ENCODE data around the gene SLC17A7. TPM values are rescaled to one million over a fixed set of nuclear protein-coding genes. Genes with fewer than 3 reads are reported as not detected.
A peak's percentile ranks its signal among the peaks of the same experiment; 100 is the strongest.

SLC17A7 gene
- total RNA-seq, 1 experiment from 2014 or later: 1.8 TPM

DNA sequence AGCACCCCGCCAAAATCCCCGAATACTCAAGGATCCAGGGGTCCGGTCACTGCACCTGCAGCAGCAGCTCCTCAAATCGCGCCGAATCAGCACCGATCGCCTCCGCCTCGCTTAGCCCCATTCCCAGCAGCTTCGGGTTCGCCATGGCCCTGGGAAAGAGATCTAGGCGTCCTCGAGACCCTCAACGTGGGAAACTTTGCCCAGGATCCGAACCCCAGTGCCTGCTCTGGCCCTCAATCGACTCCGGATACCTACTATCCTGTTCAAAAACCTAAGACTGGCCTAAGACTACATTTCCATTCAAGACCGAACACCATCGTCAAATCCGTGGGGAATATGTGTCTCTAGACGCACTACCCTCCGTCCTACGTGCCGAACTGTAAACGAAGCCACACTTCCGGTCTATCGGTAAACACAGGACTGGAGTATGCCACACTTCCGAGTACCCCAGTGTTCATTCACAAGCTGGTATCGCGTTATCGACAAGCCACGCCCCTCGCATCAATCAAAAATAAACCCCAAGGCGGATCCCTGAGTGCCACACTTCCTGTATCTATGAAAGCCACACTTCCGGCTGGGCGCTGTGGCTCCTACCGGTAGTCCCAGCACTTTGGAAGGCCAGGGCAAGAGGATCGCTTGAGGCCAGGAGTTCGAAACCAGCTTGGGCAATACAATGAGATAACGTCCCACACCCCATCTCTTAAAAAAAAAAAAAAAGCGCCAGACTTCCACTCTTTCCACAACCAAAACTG lies 10.3 kb upstream of the SLC17A7 start, which contains the start of gene PIH1D1:
Gene PIH1D1, minus strand, starts transcription at position 385 of the 752 bp plus-strand sequence. Its CDS starts 240 bp downstream, at position 145.
- peaks cover 23 to 40% of the 10 kb centered on the region in 2 experiments; a peak in 3 of 4 replicates for H3K4me1 ChIP-seq (ENCODE audit: control insufficient read depth in 1 of 2, insufficient read depth in 2 of 2, low read length in 2 of 2)
- no peaks in the 10 kb centered on the region for H3K9me2 ChIP-seq (ENCODE audit: insufficient read depth)
- DNase-seq (ENCODE audit: low read depth, low spot score) (peak; percentile 99), ATAC-seq (peak; percentile 69)
- H3K9ac ChIP-seq (ENCODE audit: low read length): peak within 1 kb of the TSS; percentile 99
- peak within 1 kb of the TSS; percentile 91 for H3K27ac ChIP-seq (ENCODE audit: low read depth, low read length)
- H3K79me2 ChIP-seq (ENCODE audit: insufficient read depth, low read length): peaks cover 41% of the 10 kb centered on the region
- TSS peak; percentile 88 for BruUV-seq (replicated peaks)
- H3K4me3 ChIP-seq (replicated peaks in 1 of 2; ENCODE audit: low read depth in 1 of 2, low read length in 2 of 2): peak within 1 kb of the TSS; percentile 98 to 100
- H3K36me3 ChIP-seq (ENCODE audit: control insufficient read depth in 1 of 2, insufficient read depth in 2 of 2, low read length in 2 of 2): peaks cover 13 to 14% of the 10 kb centered on the region in 2 experiments; a peak in 2 of 4 replicates
- ChIA-PET POLR2A (interaction anchor here (0.7 to 2.9 kb wide), 11 partner anchors 9 to 88 kb away, joined by 3 to 17 read pairs (median 7); partner anchors contain the start of genes DKKL1 and RPS11), RAD21 (ENCODE audit: low non-redundant PET in 1 of 2, low total read pairs in 2 of 2, uncharacterized antibody in 2 of 2, unreplicated experiment in 2 of 2) (interaction anchor here in 1 of 2 experiments (0.8 to 1.3 kb wide), 2 partner anchors 25 to 59 kb away, joined by 3 read pairs; no protein-coding TSS in a partner anchor), CTCF (interaction anchor here (0.6 to 2.0 kb wide), 8 partner anchors 9 to 354 kb away, joined by 3 to 9 read pairs (median 4); no protein-coding TSS in a partner anchor)
- peak within 1 kb of the TSS; percentile 3 for H2AFZ ChIP-seq (ENCODE audit: low read depth, low read length, poor library complexity, severe bottlenecking)
- H4K20me1 ChIP-seq (ENCODE audit: insufficient read depth): no peaks in the 10 kb centered on the region
- peak within 1 kb of the TSS; percentile 90 for H3K4me2 ChIP-seq (ENCODE audit: low read length)
- no peaks in the 10 kb centered on the region for H3K27me3 ChIP-seq (ENCODE audit: insufficient read depth, low read length)
- intact Hi-C loops (cut with micrococcal nuclease): no loop called here
- no peaks in the 10 kb centered on the region for H3K9me3 ChIP-seq (ENCODE audit: control insufficient read depth in 1 of 2, insufficient read depth in 1 of 2, low read depth in 1 of 2, low read length in 2 of 2)
- TF ChIP-seq TCF7L2 (IDR thresholded peaks at IDR 0.05; ENCODE audit: borderline replicate concordance, extremely low read depth, insufficient read depth, insufficient read length) (peak; percentile 34), FOSL1 (IDR thresholded peaks at IDR 0.05; ENCODE audit: low read depth) (no peak), ZNF274 (IDR thresholded peaks at IDR 0.05; ENCODE audit: low read depth, low read length) (no peak), JUND (IDR thresholded peaks at IDR 0.05) (no peak), EZH2phosphoT487 (IDR thresholded peaks at IDR 0.05; ENCODE audit: borderline replicate concordance) (no peak), POLR2A (IDR thresholded peaks at IDR 0.05; ENCODE audit: borderline replicate concordance, extremely low read depth, insufficient read depth, insufficient read length) (peak; percentile 86), SRF (IDR thresholded peaks at IDR 0.05; ENCODE audit: low read depth) (no peak), ZFX (IDR thresholded peaks at IDR 0.05) (peak; percentile 38; the same call in 1 of the 2 replicates), POLR2AphosphoS5 (IDR thresholded peaks at IDR 0.05; ENCODE audit: low read depth, low read length) (peak; percentile 97), EGR1 (IDR thresholded peaks at IDR 0.05; ENCODE audit: low read depth) (no peak), ATF3 (IDR thresholded peaks at IDR 0.05) (no peak), CEBPB (IDR thresholded peaks at IDR 0.05; ENCODE audit: low read depth) (no peak), YY1 (IDR thresholded peaks at IDR 0.05; ENCODE audit: extremely low read depth, insufficient replicate concordance, low read depth, low read length) (peak; percentile 66), REST (IDR thresholded peaks at IDR 0.05; ENCODE audit: low read depth) (no peak), SP1 (IDR thresholded peaks at IDR 0.05; ENCODE audit: low read depth) (peak; percentile 76)
- TF ChIP-seq, protein P1, sequence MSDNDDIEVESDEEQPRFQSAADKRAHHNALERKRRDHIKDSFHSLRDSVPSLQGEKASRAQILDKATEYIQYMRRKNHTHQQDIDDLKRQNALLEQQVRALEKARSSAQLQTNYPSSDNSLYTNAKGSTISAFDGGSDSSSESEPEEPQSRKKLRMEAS (IDR thresholded peaks at IDR 0.05): peak; percentile 74
- TF ChIP-seq, protein P2, sequence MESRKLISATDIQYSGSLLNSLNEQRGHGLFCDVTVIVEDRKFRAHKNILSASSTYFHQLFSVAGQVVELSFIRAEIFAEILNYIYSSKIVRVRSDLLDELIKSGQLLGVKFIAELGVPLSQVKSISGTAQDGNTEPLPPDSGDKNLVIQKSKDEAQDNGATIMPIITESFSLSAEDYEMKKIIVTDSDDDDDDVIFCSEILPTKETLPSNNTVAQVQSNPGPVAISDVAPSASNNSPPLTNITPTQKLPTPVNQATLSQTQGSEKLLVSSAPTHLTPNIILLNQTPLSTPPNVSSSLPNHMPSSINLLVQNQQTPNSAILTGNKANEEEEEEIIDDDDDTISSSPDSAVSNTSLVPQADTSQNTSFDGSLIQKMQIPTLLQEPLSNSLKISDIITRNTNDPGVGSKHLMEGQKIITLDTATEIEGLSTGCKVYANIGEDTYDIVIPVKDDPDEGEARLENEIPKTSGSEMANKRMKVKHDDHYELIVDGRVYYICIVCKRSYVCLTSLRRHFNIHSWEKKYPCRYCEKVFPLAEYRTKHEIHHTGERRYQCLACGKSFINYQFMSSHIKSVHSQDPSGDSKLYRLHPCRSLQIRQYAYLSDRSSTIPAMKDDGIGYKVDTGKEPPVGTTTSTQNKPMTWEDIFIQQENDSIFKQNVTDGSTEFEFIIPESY (IDR thresholded peaks at IDR 0.05; ENCODE audit: extremely low read depth, insufficient replicate concordance, low read length): peak; percentile 96
- TF ChIP-seq, protein P3, sequence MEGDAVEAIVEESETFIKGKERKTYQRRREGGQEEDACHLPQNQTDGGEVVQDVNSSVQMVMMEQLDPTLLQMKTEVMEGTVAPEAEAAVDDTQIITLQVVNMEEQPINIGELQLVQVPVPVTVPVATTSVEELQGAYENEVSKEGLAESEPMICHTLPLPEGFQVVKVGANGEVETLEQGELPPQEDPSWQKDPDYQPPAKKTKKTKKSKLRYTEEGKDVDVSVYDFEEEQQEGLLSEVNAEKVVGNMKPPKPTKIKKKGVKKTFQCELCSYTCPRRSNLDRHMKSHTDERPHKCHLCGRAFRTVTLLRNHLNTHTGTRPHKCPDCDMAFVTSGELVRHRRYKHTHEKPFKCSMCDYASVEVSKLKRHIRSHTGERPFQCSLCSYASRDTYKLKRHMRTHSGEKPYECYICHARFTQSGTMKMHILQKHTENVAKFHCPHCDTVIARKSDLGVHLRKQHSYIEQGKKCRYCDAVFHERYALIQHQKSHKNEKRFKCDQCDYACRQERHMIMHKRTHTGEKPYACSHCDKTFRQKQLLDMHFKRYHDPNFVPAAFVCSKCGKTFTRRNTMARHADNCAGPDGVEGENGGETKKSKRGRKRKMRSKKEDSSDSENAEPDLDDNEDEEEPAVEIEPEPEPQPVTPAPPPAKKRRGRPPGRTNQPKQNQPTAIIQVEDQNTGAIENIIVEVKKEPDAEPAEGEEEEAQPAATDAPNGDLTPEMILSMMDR (IDR thresholded peaks at IDR 0.05 in 2 of 3, conservative IDR thresholded peaks at IDR 0.05 in 1 of 3; ENCODE audit: borderline replicate concordance in 1 of 3, insufficient read depth in 1 of 3, low read depth in 2 of 3, low read length in 2 of 3): peak in 1 of 3 experiments; percentile 32; a peak in 1 of 6 replicates
